Activated B cell treated with CpG ODN at 0.5 μM for 24 hours (primary cell): Measurements from ENCODE around the gene ST8SIA2. TPM values are rescaled to one million over a fixed set of nuclear protein-coding genes. Genes with fewer than 3 reads are reported as not detected.

Experiments used
- ATAC-seq: fragments of 200-7000 bp; cut with Tn5 transposase; one replicate; pipeline ENCODE4 v1.10.0; 2021; ENCODE audit warnings: low read depth, mild to moderate bottlenecking, moderate library complexity
- CTCF ChIA-PET: fragments of 350-600 bp; sonication (Branson Sonifier 250); formaldehyde crosslinking; loops from one replicate; lab custom pipeline; 2021; ENCODE audit warnings: antibody characterized with exemption; lab: Charles Lee
- POLR2A ChIA-PET: fragments of 350-600 bp; sonication (Branson Sonifier 250); formaldehyde crosslinking; loops from one replicate; lab custom pipeline; 2021; ENCODE audit warnings: antibody characterized with exemption; lab: Charles Lee
- DNase-seq: peaks from one replicate; pipeline ENCODE4 v3.0.0; 2022
- H3K27ac Mint-ChIP-seq: one replicate; pipeline ENCODE4 v1.8.0; 2020; ENCODE audit warnings: mixed read lengths
- H3K27me3 Mint-ChIP-seq: one replicate; pipeline ENCODE4 v1.8.0; 2021; ENCODE audit warnings: mixed read lengths
- H3K36me3 Mint-ChIP-seq: one replicate; pipeline ENCODE4 v1.8.0; 2021; ENCODE audit warnings: low read depth, mixed read lengths
- H3K4me1 Mint-ChIP-seq: one replicate; pipeline ENCODE4 v1.8.0; 2021; ENCODE audit warnings: mixed read lengths
- H3K4me3 Mint-ChIP-seq: one replicate; pipeline ENCODE4 v1.8.0; 2020; ENCODE audit warnings: mild to moderate bottlenecking, mixed read lengths
- H3K9me3 Mint-ChIP-seq: one replicate; pipeline ENCODE4 v1.8.0; 2020; ENCODE audit warnings: mixed read lengths
- CTCF ChIP-seq: fragments of 200-600 bp; IDR thresholded peaks from one replicate; pipeline ENCODE4 v1.8.0; 2022; ENCODE audit warnings: antibody characterized with exemption, mild to moderate bottlenecking
- intact Hi-C: fragments of 100-400 bp; cut with micrococcal nuclease; formaldehyde crosslinking; loops from one replicate; pipeline ENCODE4 v1.15.1; 2024
- total RNA-seq: library from RNA; stranded (reverse); gene quantifications from 2 replicates; pipeline ENCODE4 v1.2.3, GENCODE V29; 2022

The ST8SIA2 gene
- total RNA-seq, 1 donor from 2014 or later: not detected

- POLR2A ChIA-PET: no interaction called here
- ATAC-seq: no peak
These were observed 9.3 kb upstream of the ST8SIA2 start for GRCh38 chr15:92384381-92384780.

DNA sequence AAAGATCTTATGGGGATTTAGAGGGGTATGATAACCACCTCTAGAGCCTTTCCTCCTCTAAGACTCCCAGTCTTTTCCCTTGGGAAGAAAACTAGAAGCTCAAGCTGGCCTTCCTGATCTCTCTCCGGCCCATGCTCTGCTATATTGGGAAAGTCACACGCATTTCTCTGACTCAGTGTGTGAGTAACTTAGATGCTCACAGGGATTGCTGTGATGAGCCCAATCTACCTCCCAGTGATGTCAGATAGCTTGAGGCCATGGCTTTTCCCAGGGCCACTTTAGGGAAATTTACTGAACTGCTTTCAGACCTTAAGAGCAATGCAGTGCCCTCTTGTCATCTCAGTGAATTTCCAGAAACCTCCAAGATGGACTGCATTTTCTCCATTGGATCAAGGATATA is 8.6 kb upstream of the ST8SIA2 start:
- intact Hi-C loops: no loop called here
- Mint-ChIP-seq H3K4me3 (no peak overlapping the region), H3K27me3 (peaks cover 15% of the 10 kb centered on the region), H3K4me1 (no peaks in the 10 kb centered on the region), H3K9me3 (no peaks in the 10 kb centered on the region), H3K36me3 (no peaks in the 10 kb centered on the region), H3K27ac (no peak overlapping the region)
- ATAC-seq (no peak), DNase-seq (no peak)
- ChIA-PET POLR2A (no interaction called here), CTCF (no interaction called here)
- no peak for TF ChIP-seq CTCF

More at GRCh38 chr15:92384381-92384780, 9.3 kb upstream of the ST8SIA2 start:
- H3K27ac Mint-ChIP-seq: no peak overlapping the region
- no peaks in the 10 kb centered on the region for H3K36me3 Mint-ChIP-seq
- intact Hi-C loops: loop anchor here (5.0 kb wide), 1 partner anchor 282 kb away; no protein-coding TSS in a partner anchor
- no peak overlapping the region for H3K4me3 Mint-ChIP-seq
- no peak for TF ChIP-seq CTCF
- no peaks in the 10 kb centered on the region for H3K4me1 Mint-ChIP-seq
- DNase-seq: no peak
- peaks cover 13% of the 10 kb centered on the region for H3K27me3 Mint-ChIP-seq
- H3K9me3 Mint-ChIP-seq: no peaks in the 10 kb centered on the region
- CTCF ChIA-PET: no interaction called here

GRCh38 chr15:92391640-92392039 is 2.0 kb upstream of the ST8SIA2 start:
- DNase-seq (no peak), ATAC-seq (no peak)
- intact Hi-C loops: no loop called here
- Mint-ChIP-seq H3K27ac (no peak overlapping the region), H3K36me3 (no peaks in the 10 kb centered on the region), H3K9me3 (no peaks in the 10 kb centered on the region), H3K4me1 (peaks cover 5% of the 10 kb centered on the region), H3K4me3 (no peak overlapping the region), H3K27me3 (peaks cover 45% of the 10 kb centered on the region)
- ChIA-PET CTCF (no interaction called here), POLR2A (no interaction called here)
- no peak for TF ChIP-seq CTCF

GRCh38 chr15:92392462-92392861 is 1.2 kb upstream of the ST8SIA2 start:
- Mint-ChIP-seq H3K27ac (no peak overlapping the region), H3K27me3 (peaks cover 46% of the 10 kb centered on the region), H3K36me3 (no peaks in the 10 kb centered on the region), H3K9me3 (no peaks in the 10 kb centered on the region), H3K4me3 (no peak overlapping the region), H3K4me1 (peaks cover 5% of the 10 kb centered on the region)
- ATAC-seq (no peak), DNase-seq (no peak)
- ChIA-PET CTCF (no interaction called here), POLR2A (no interaction called here)
- intact Hi-C loops: no loop called here
- no peak for TF ChIP-seq CTCF

DNA sequence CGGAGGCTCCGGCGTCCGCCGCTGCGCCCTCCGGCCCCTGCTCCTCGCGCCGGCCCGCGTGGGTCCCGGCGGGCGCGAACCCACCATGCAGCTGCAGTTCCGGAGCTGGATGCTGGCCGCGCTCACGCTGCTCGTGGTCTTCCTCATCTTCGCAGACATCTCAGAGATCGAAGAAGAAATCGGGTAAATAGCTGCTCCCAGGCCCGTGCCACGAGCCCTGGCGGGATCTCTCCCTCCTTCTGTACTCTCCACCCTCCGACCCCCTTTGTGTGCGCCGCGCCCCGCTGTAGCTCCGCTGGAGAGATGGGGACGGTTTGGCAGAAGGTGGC is 263 bp downstream of the ST8SIA2 start:
- Mint-ChIP-seq H3K4me3 (no peak overlapping the region), H3K27ac (no peak overlapping the region), H3K27me3 (peaks cover 49% of the 10 kb centered on the region), H3K36me3 (no peaks in the 10 kb centered on the region), H3K9me3 (no peaks in the 10 kb centered on the region), H3K4me1 (peaks cover 5% of the 10 kb centered on the region)
- ChIA-PET POLR2A (no interaction called here), CTCF (no interaction called here)
- no peak for TF ChIP-seq CTCF
- intact Hi-C loops: no loop called here
- DNase-seq (no peak), ATAC-seq (no peak)
